Gastrocnemius medialis (tissue), 4 donors: ENCODE results near the gene TYMP. TPM values are rescaled to one million over a fixed set of nuclear protein-coding genes. Genes with fewer than 3 reads are reported as not detected.

Source experiments
- ATAC-seq, 2 donors: fragments of 150-250 bp; one replicate each; pipeline ENCODE4 v1.9.1; 2016
- DNase-seq, 2 donors: peaks; one replicate each; pipeline ENCODE4 v3.0.0-alpha.2; 2019
- H3K27ac ChIP-seq, 4 donors: fragments of 200-600 bp; sonication (generic); 1 replicate in 1 of 4; 2 replicates in 3 of 4; pipeline ENCODE4 v1.5.1; 2016 to 2018; ENCODE audit warnings: mild to moderate bottlenecking in 2 of 4, moderate library complexity in 1 of 4
- H3K27me3 ChIP-seq, 3 donors: fragments of 200-600 bp; sonication (generic) in 2 of 3; 1 replicate in 1 of 3; 2 replicates in 2 of 3; pipeline versions ENCODE4 v1.5.1 to v1.6.0; 2016 to 2019; ENCODE audit warnings: mild to moderate bottlenecking in 1 of 3, moderate library complexity in 1 of 3
- H3K36me3 ChIP-seq, 2 donors: fragments of 200-600 bp; sonication (generic) in 1 of 2; one replicate each; pipeline ENCODE4 v1.5.1; 2017 to 2018
- H3K4me1 ChIP-seq, 2 donors: fragments of 200-600 bp; sonication (generic) in 1 of 2; one replicate each; pipeline ENCODE4 v1.5.1; 2016 to 2017; ENCODE audit warnings: mild to moderate bottlenecking in 2 of 2
- H3K4me3 ChIP-seq, 4 donors: fragments of 200-600 bp; sonication (generic) in 3 of 4; 1 replicate in 1 of 4; 2 replicates in 3 of 4; pipeline ENCODE4 v1.5.1; 2016 to 2019; ENCODE audit warnings: mild to moderate bottlenecking in 2 of 4
- H3K9me3 ChIP-seq, 3 donors: fragments of 200-600 bp; sonication (generic) in 2 of 3; 1 replicate in 1 of 3; 2 replicates in 2 of 3; pipeline ENCODE4 v1.5.1; 2016 to 2019
- CTCF ChIP-seq, 5 experiments: fragments of 450-650 bp in 3 of 5; fragments of 200-600 bp in 2 of 5; sonication (generic) in 2 of 5; IDR thresholded peaks in 4 of 5; conservative IDR thresholded peaks in 1 of 5; 1 replicate in 4 of 5; 2 replicates in 1 of 5; pipeline ENCODE4 v1.5.1; 2016 to 2019; ENCODE audit warnings: antibody characterized with exemption in 5 of 5, mild to moderate bottlenecking in 3 of 5, moderate library complexity in 3 of 5
- POLR2A ChIP-seq, 2 donors: fragments of 450-650 bp; IDR thresholded peaks; one replicate each; pipeline ENCODE4 v1.6.1; 2017; ENCODE audit warnings: antibody characterized with exemption in 2 of 2, mild to moderate bottlenecking in 2 of 2, moderate library complexity in 2 of 2
- in situ Hi-C, 4 donors: fragments of 200-750 bp; cut with MboI; loops; one replicate each; pipeline versions ENCODE4 v1.15.0 to v1.8.0; 2017; ENCODE audit warnings: low sequenced_read_pairs in 4 of 4
- intact Hi-C: fragments of 100-400 bp; cut with DNase I; formaldehyde crosslinking; loops from one replicate; pipeline ENCODE4 v1.15.1; 2023; ENCODE audit warnings: low total_unique reads
- total RNA-seq, 4 donors: library from RNA; depleted of rRNA; stranded (reverse); fragments of >200 nt; gene quantifications; one replicate each; pipeline versions ENCODE4 v1.1.0 to v1.2.3, GENCODE V29; 2016

Gene TYMP
- total RNA-seq, 4 donors from 2014 or later: 8.8 to 15.8 (median 11.8) TPM

- Histone ChIP-seq H3K9me3 (no peaks in the 10 kb centered on the region), H3K4me3 (no peak overlapping the region)
- no peak for ATAC-seq
These were observed 47.4 kb downstream of the TYMP start for GRCh38 chr22:50482107-50483074.

GRCh38 chr22:50481440-50482106 lies 48.2 kb downstream of the TYMP start, which contains the start of gene ADM2:
ADM2 (plus strand) TSS chr22:50481543; CDS start chr22:50481848, 305 bp downstream.
- DNase-seq (no peak), ATAC-seq (no peak)
- TF ChIP-seq CTCF (IDR thresholded peaks at IDR 0.05 in 4 of 5, conservative IDR thresholded peaks at IDR 0.05 in 1 of 5) (no peak), POLR2A (IDR thresholded peaks at IDR 0.05) (no peak)
- in situ Hi-C loops: no loop called here
- Histone ChIP-seq H3K36me3 (no peaks in the 10 kb centered on the region), H3K27ac (no peak within 1 kb of the TSS), H3K4me3 (peak within 1 kb of the TSS in 3 of 4 donors; percentile 19 to 35 (median 31)), H3K4me1 (no peaks in the 10 kb centered on the region), H3K9me3 (no peaks in the 10 kb centered on the region), H3K27me3 (peaks cover 39 to 47% (median 45%) of the 10 kb centered on the region in 3 donors)
- intact Hi-C loops: no loop called here

More at GRCh38 chr22:50482107-50483074, 47.4 kb downstream of the TYMP start:
- DNase-seq: no peak
- in situ Hi-C loops: no loop called here
- no peaks in the 10 kb centered on the region for H3K36me3 ChIP-seq
- H3K27me3 ChIP-seq: peaks cover 39 to 47% (median 45%) of the 10 kb centered on the region in 3 donors
- no peak for TF ChIP-seq POLR2A (IDR thresholded peaks at IDR 0.05)
- no peak for TF ChIP-seq CTCF (IDR thresholded peaks at IDR 0.05 in 4 of 5, conservative IDR thresholded peaks at IDR 0.05 in 1 of 5)
- H3K27ac ChIP-seq: no peak overlapping the region
- intact Hi-C loops: no loop called here
- no peaks in the 10 kb centered on the region for H3K4me1 ChIP-seq

GRCh38 chr22:50481045-50481439 lies 48.8 kb downstream of the TYMP start:
- no peaks in the 10 kb centered on the region for H3K9me3 ChIP-seq
- DNase-seq (no peak), ATAC-seq (no peak)
- H3K27me3 ChIP-seq: peaks cover 39 to 45% (median 44%) of the 10 kb centered on the region in 3 donors
- H3K36me3 ChIP-seq: no peaks in the 10 kb centered on the region
- H3K27ac ChIP-seq: no peak overlapping the region
- H3K4me1 ChIP-seq: no peaks in the 10 kb centered on the region
- intact Hi-C loops (no loop called here), in situ Hi-C loops (no loop called here)
- TF ChIP-seq CTCF (IDR thresholded peaks at IDR 0.05 in 4 of 5, conservative IDR thresholded peaks at IDR 0.05 in 1 of 5) (no peak), POLR2A (IDR thresholded peaks at IDR 0.05) (no peak)
- H3K4me3 ChIP-seq: peak overlapping the region in 3 of 4 donors; percentile 19 to 35 (median 31)

- no peak for ATAC-seq
- no peak for TF ChIP-seq POLR2A (IDR thresholded peaks at IDR 0.05)
- no peaks in the 10 kb centered on the region for H3K36me3 ChIP-seq
- peaks cover 3 to 5% of the 10 kb centered on the region in 2 donors for H3K4me1 ChIP-seq
- H3K4me3 ChIP-seq: no peak overlapping the region
- in situ Hi-C loops (no loop called here), intact Hi-C loops (no loop called here)
- H3K27ac ChIP-seq: no peak overlapping the region
- H3K9me3 ChIP-seq: no peaks in the 10 kb centered on the region
- H3K27me3 ChIP-seq: peaks cover 38 to 45% (median 39%) of the 10 kb centered on the region in 3 donors
- DNase-seq: no peak
These were observed 50.1 kb downstream of the TYMP start for GRCh38 chr22:50479721-50480120.

GRCh38 chr22:50477923-50478322 lies 51.9 kb downstream of the TYMP start:
- intact Hi-C loops: no loop called here
- no peak for ATAC-seq
- peaks cover 31 to 34% (median 32%) of the 10 kb centered on the region in 3 donors for H3K27me3 ChIP-seq

More at GRCh38 chr22:50477923-50478322, 51.9 kb downstream of the TYMP start:
- Histone ChIP-seq H3K27ac (no peak overlapping the region), H3K36me3 (no peaks in the 10 kb centered on the region), H3K4me1 (peaks cover 14 to 17% of the 10 kb centered on the region in 2 donors), H3K9me3 (no peaks in the 10 kb centered on the region), H3K4me3 (no peak overlapping the region)
- TF ChIP-seq CTCF (IDR thresholded peaks at IDR 0.05 in 4 of 5, conservative IDR thresholded peaks at IDR 0.05 in 1 of 5): no peak
- in situ Hi-C loops: no loop called here
- DNase-seq: no peak
